ENCODE data around the gene TLCD3A.

DNA sequence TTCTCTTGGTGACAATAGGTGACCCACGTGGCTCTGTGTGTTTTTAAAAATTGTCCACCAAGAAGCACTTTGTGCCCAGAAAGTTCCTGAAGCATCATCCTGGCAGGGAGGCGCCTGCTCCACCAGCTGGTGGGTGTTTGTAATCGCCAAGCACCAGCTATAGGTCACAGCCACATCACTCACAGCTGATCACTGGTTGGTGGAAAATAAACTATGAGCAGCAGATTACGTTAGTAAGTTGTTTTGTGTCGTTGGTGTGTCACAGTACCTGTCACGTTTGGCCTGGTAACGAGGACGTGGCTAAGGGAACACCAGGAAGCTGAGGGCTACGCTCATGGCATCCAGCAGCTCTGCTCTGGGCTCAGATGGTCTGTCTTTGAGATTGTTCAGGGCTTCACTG, 59.9 kb downstream of the TLCD3A start:
- TF ChIP-seq, protein P1, sequence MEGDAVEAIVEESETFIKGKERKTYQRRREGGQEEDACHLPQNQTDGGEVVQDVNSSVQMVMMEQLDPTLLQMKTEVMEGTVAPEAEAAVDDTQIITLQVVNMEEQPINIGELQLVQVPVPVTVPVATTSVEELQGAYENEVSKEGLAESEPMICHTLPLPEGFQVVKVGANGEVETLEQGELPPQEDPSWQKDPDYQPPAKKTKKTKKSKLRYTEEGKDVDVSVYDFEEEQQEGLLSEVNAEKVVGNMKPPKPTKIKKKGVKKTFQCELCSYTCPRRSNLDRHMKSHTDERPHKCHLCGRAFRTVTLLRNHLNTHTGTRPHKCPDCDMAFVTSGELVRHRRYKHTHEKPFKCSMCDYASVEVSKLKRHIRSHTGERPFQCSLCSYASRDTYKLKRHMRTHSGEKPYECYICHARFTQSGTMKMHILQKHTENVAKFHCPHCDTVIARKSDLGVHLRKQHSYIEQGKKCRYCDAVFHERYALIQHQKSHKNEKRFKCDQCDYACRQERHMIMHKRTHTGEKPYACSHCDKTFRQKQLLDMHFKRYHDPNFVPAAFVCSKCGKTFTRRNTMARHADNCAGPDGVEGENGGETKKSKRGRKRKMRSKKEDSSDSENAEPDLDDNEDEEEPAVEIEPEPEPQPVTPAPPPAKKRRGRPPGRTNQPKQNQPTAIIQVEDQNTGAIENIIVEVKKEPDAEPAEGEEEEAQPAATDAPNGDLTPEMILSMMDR (conservative IDR thresholded peaks at IDR 0.05; ENCODE audit: low read length): no peak; the same call in 1 of the 2 replicates
- no peak for TF ChIP-seq EZH2phosphoT487 (IDR thresholded peaks at IDR 0.05; ENCODE audit: borderline replicate concordance)

Measured in Loucy (cell line).